K562 (cell line): ENCODE data around the gene SLC25A45. TPM values are rescaled to one million over a fixed set of nuclear protein-coding genes. Genes with fewer than 3 reads are reported as not detected.

Source experiments
- ATF3 ChIP-seq, 2 experiments: fragments of 450-650 bp in 1 of 2; sonication (generic) in 1 of 2; formaldehyde crosslinking in 1 of 2; IDR thresholded peaks in 1 of 2; conservative IDR thresholded peaks in 1 of 2; 2 replicates each; pipeline versions ENCODE4 v1.6.1 to v1.8.1; 2016 to 2023; ENCODE audit warnings: mild to moderate bottlenecking in 2 of 2, moderate library complexity in 2 of 2, inconsistent platforms in 1 of 2, missing genetic modification reagents in 1 of 2
- ATF7 ChIP-seq: fragments of 450-650 bp; IDR thresholded peaks from 2 replicates; pipeline ENCODE4 v1.7.1; 2014; ENCODE audit warnings: mild to moderate bottlenecking, moderate library complexity
- NONO ChIP-seq, 2 experiments: fragments of 200-400 bp in 1 of 2; fragments of 450-650 bp in 1 of 2; formaldehyde crosslinking in 1 of 2; IDR thresholded peaks; 2 replicates each; pipeline ENCODE4 v1.6.1; 2017; ENCODE audit warnings: low read depth in 2 of 2, mild to moderate bottlenecking in 2 of 2, moderate library complexity in 2 of 2, low read length in 1 of 2
- NR2C2 ChIP-seq, 2 experiments: fragments of 200-800 bp in 1 of 2; sonication (Bioruptor generic) in 1 of 2; sonication (generic) in 1 of 2; formaldehyde crosslinking in 1 of 2; IDR thresholded peaks; 2 replicates each; pipeline versions ENCODE4 v1.6.1 to v1.8.0; 2016 to 2022; ENCODE audit warnings: mild to moderate bottlenecking in 1 of 2, missing compliant biosample characterization in 1 of 2, missing genetic modification characterization in 1 of 2, missing genetic modification reagents in 1 of 2
- POLR2H ChIP-seq: IDR thresholded peaks from 2 replicates; pipeline ENCODE4 v1.6.1; 2016; ENCODE audit warnings: missing genetic modification characterization, low read depth, mild to moderate bottlenecking, control low read depth, missing compliant biosample characterization, moderate library complexity
- PRPF4 ChIP-seq: fragments of 200-400 bp; formaldehyde crosslinking; IDR thresholded peaks from one replicate; pipeline ENCODE4 v1.6.1; 2017; ENCODE audit warnings: low read length, low read depth, mild to moderate bottlenecking; ENCODE audit not compliant: insufficient read depth, poor library complexity, severe bottlenecking
- SFPQ ChIP-seq: fragments of 200-400 bp; formaldehyde crosslinking; IDR thresholded peaks from 2 replicates; pipeline ENCODE4 v1.6.1; 2017; ENCODE audit warnings: mild to moderate bottlenecking, low read depth, low read length, moderate library complexity
- SIN3B ChIP-seq: fragments of 450-650 bp; IDR thresholded peaks from 2 replicates; pipeline ENCODE4 v1.6.1; 2017; ENCODE audit warnings: low read depth, mild to moderate bottlenecking, moderate library complexity
- SRSF3 ChIP-seq: fragments of 200-400 bp; formaldehyde crosslinking; IDR thresholded peaks from 2 replicates; pipeline ENCODE4 v1.6.1; 2016; ENCODE audit warnings: mild to moderate bottlenecking, low read length, moderate library complexity; ENCODE audit not compliant: insufficient read depth
- STAT5A ChIP-seq: IDR thresholded peaks from 2 replicates; pipeline ENCODE4 v1.6.1; 2012; ENCODE audit warnings: low read length, inconsistent platforms, borderline replicate concordance
- STAT5B ChIP-seq: fragments of 250-450 bp; sonication (Bioruptor Pico); IDR thresholded peaks from 2 replicates; pipeline ENCODE4 v1.8.0; 2021; ENCODE audit warnings: mild to moderate bottlenecking, inconsistent platforms
- TAF15 ChIP-seq: fragments of 200-400 bp; formaldehyde crosslinking; IDR thresholded peaks from 2 replicates; pipeline ENCODE4 v1.6.1; 2017; ENCODE audit warnings: mild to moderate bottlenecking, low read depth, low read length, moderate library complexity
- TCF3 ChIP-seq: sonication (generic); formaldehyde crosslinking; IDR thresholded peaks from 2 replicates; pipeline ENCODE4 v1.4.0; 2020; ENCODE audit warnings: mild to moderate bottlenecking, missing genetic modification reagents
- TOE1 ChIP-seq, 2 experiments: fragments of 450-650 bp in 1 of 2; sonication (generic) in 1 of 2; formaldehyde crosslinking in 1 of 2; IDR thresholded peaks; 2 replicates each; pipeline versions ENCODE4 v1.7.1 to v1.8.0; 2016 to 2022; ENCODE audit warnings: borderline replicate concordance in 2 of 2, mild to moderate bottlenecking in 2 of 2, antibody characterized with exemption in 1 of 2, inconsistent platforms in 1 of 2, low read depth in 1 of 2, missing genetic modification reagents in 1 of 2, moderate library complexity in 1 of 2
- VEZF1 ChIP-seq: fragments of 200-800 bp; sonication (Bioruptor generic); IDR thresholded peaks from 2 replicates; pipeline ENCODE4 v1.6.1; 2017; ENCODE audit warnings: missing genetic modification characterization, missing compliant biosample characterization
- ZNF12 ChIP-seq: sonication (generic); formaldehyde crosslinking; IDR thresholded peaks from 2 replicates; pipeline ENCODE4 v1.4.0; 2020; ENCODE audit warnings: mild to moderate bottlenecking, missing genetic modification reagents
- ZNF197 ChIP-seq: fragments of 200-800 bp; sonication (Bioruptor generic); IDR thresholded peaks from 2 replicates; pipeline ENCODE4 v1.6.1; 2016; ENCODE audit warnings: low read depth, missing genetic modification characterization, missing compliant biosample characterization
- ZNF395 ChIP-seq: fragments of 200-800 bp; sonication (Bioruptor generic); IDR thresholded peaks from 2 replicates; pipeline ENCODE4 v1.6.1; 2017; ENCODE audit warnings: missing genetic modification characterization, missing compliant biosample characterization
- ZNF41 ChIP-seq: fragments of 250-450 bp; sonication (Bioruptor Pico); conservative IDR thresholded peaks from 2 replicates; pipeline ENCODE4 v1.4.0; 2020; ENCODE audit warnings: mild to moderate bottlenecking
- polyA plus RNA-seq, 8 experiments: library from polyadenylated mRNA; depleted of rRNA in 4 of 8; stranded (reverse) in 5 of 8; unstranded in 3 of 8; fragments of >200 nt; fragmentation: Nextera tagmentation in 2 of 8; fragmentation: Illumina TruSeq in 1 of 8; extraction: Ambion mirVana in 2 of 8; extraction: Trizol in 1 of 8; gene quantifications; 2 replicates each; pipeline versions ENCODE4 v1.2.1 to v1.2.3, GENCODE V29; 2011 to 2014; ENCODE audit warnings: inconsistent platforms in 1 of 8, missing spikeins in 1 of 8
- total RNA-seq, 7 experiments: library from RNA; depleted of rRNA in 6 of 7; stranded (reverse); fragments of >200 nt in 6 of 7; fragmentation: Illumina TruSeq in 2 of 7; extraction: Trizol in 2 of 7; gene quantifications; 2 replicates each; pipeline versions ENCODE4 v1.2.1 to v1.2.3, GENCODE V29; 2011 to 2021; ENCODE audit warnings: low replicate concordance in 1 of 7

Gene SLC25A45
- total and polyA plus RNA-seq, 9 of the 15 experiments (the other 6 are each of a cell fraction or from before 2014, with no cell fraction given): 0.15 to 2.3 (median 0.68) TPM

GRCh38 chr11:65421794-65422632, 39.6 kb upstream of the SLC25A45 start (continued):
- TF ChIP-seq ZNF395 (CRISPR knock-in tag): no peak
- TF ChIP-seq SIN3B: no peak
- no peak for TF ChIP-seq TAF15
- no peak for TF ChIP-seq POLR2H (tag)
- peak; percentile 99 for TF ChIP-seq ATF3 (IDR thresholded peaks at IDR 0.05)
- TF ChIP-seq ATF3 (CRISPR knock-in tag; conservative IDR thresholded peaks at IDR 0.05): peak; percentile 65
- TF ChIP-seq ZNF197 (CRISPR knock-in tag): peak; percentile 70; the same call in 1 of the 2 replicates
- no peak for TF ChIP-seq PRPF4
- TF ChIP-seq SRSF3: no peak
- TF ChIP-seq NR2C2 (CRISPR knock-in tag; IDR thresholded peaks at IDR 0.05): no peak
- TF ChIP-seq NR2C2 (tag; IDR thresholded peaks at IDR 0.05): no peak
- TF ChIP-seq SFPQ: no peak
- no peak for TF ChIP-seq ZNF12 (CRISPR knock-in tag)
- TF ChIP-seq NONO (IDR thresholded peaks at IDR 0.05; ENCODE audit: low read depth in 2 of 2, low read length in 1 of 2): no peak
- TF ChIP-seq ZNF41: 0 out of 2 replicates have a peak, but pooled peaks have one; percentile 41
- TF ChIP-seq STAT5A: peak; percentile 9; the same call in 1 of the 2 replicates
- TF ChIP-seq VEZF1 (CRISPR knock-in tag): no peak
- peak; percentile 74 for TF ChIP-seq TCF3 (CRISPR knock-in tag)
- TF ChIP-seq STAT5B (CRISPR knock-in tag): no peak
- peak; percentile 81; the same call in 1 of the 2 replicates for TF ChIP-seq TOE1 (IDR thresholded peaks at IDR 0.05; ENCODE audit: borderline replicate concordance)
- no peak for TF ChIP-seq TOE1 (CRISPR knock-in tag; IDR thresholded peaks at IDR 0.05; ENCODE audit: borderline replicate concordance, low read depth)
- TF ChIP-seq ATF7: peak; percentile 99
